GM12892 (cell line): ENCODE results near the gene SHISA7. TPM values are rescaled to one million over a fixed set of nuclear protein-coding genes. Genes with fewer than 3 reads are reported as not detected.

ENCODE experiments used
- DNase-seq: peaks from one replicate; pipeline ENCODE4 v3.0.0; 2011; ENCODE audit not compliant: insufficient read length
- FAIRE-seq: peaks from 2 replicates; lab custom pipeline; 2011; peaks lifted over from hg19 to GRCh38; lab: Jason Lieb, UNC
- POLR2A ChIP-seq: IDR thresholded peaks from 2 replicates; pipeline ENCODE4 v1.6.1; 2011; ENCODE audit warnings: low read depth, low read length, control low read depth
- POLR2AphosphoS5 ChIP-seq: IDR thresholded peaks from 2 replicates; pipeline ENCODE4 v1.6.1; 2011; ENCODE audit warnings: low read depth, low read length, control low read depth
- TAF1 ChIP-seq: IDR thresholded peaks from 2 replicates; pipeline ENCODE4 v1.6.1; 2011; ENCODE audit warnings: low read depth, mild to moderate bottlenecking, control low read depth, low read length, borderline replicate concordance
- polyA plus RNA-seq: library from polyadenylated mRNA; unstranded; fragments of >200 nt; gene quantifications from one replicate; pipeline ENCODE4 v1.2.1, GENCODE V29; 2012; ENCODE audit warnings: missing spikeins, inconsistent platforms; ENCODE audit not compliant: missing spikeins

SHISA7 gene
- polyA plus RNA-seq: 0.08 TPM

DNA sequence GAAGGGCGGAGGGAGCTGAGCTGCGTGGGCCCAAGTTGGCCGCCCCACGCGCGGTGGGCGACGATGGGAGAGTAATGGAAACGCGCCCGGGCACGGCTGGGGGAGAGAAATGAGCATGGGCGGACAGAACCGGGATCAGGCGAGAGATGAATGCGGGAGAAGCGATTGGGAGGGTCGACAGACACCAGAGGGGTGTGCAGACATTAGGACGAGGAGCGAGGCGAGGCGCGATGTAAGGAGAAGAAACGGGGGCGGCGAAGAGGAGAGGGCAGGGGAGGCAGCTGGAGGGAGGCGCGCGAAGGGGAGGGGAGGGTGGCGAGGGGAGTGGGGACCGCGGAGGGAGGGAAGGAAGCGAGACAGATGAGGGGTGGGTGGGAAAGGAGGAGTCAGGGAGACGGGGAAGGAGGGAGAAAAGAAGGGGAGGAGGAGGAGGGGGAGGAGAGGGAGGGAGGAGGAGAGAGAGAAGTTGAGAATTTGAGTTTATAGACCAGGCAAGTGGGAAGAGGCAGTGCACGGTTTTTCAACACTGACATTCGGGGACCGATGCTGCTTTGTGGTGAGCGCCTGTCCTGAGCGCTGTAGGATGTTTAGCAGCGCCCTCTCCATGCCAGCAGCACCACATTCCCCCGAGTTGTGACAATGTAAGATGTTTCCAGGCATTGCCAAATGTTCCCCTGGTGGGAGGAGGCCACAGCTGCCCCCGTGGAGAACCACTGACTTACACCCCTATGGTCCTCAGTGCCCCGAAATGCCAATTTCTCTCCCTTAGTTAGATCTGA lies at the start of gene SHISA7:
Gene SHISA7, minus strand, starts transcription at position 256 of the 779 bp plus-strand sequence. CDS start 437 bp downstream, outside the sequence.
- DNase-seq: no peak

DNA sequence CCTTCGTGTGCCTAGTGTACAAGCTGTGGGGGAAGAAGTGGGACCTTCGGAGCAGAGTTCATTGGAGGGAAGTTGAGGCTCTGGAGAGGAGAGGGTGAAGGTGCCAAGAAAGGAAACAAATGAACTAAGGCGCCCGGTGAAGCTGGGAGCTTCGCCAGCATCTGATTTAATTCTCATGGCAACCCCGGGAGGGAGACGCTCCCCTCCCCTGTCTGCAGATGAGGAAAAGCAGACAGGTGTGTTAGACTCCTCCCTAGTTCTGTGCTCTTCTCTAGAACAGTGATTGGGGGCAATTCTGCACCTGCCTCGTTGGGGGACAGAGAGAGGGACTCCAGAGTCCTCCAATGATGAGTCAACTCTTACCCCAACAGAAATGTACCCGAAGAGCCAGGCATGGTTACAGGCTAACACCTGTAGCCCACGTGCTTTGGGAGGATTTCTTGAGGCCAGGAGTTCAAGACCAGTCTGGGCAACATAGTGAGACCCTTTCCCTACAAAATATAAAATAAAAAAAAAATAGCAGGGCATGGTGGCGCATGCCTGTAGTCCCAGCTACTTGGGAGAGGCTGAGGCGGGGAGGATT lies 49.4 kb upstream of the SHISA7 start:
- DNase-seq (no peak), FAIRE-seq (no peak)
- TF ChIP-seq POLR2A: no peak

More for the DNA sequence above, at the start of gene SHISA7:
- TF ChIP-seq POLR2AphosphoS5 (no peak), POLR2A (no peak), TAF1 (no peak)
- no peak for FAIRE-seq

DNA sequence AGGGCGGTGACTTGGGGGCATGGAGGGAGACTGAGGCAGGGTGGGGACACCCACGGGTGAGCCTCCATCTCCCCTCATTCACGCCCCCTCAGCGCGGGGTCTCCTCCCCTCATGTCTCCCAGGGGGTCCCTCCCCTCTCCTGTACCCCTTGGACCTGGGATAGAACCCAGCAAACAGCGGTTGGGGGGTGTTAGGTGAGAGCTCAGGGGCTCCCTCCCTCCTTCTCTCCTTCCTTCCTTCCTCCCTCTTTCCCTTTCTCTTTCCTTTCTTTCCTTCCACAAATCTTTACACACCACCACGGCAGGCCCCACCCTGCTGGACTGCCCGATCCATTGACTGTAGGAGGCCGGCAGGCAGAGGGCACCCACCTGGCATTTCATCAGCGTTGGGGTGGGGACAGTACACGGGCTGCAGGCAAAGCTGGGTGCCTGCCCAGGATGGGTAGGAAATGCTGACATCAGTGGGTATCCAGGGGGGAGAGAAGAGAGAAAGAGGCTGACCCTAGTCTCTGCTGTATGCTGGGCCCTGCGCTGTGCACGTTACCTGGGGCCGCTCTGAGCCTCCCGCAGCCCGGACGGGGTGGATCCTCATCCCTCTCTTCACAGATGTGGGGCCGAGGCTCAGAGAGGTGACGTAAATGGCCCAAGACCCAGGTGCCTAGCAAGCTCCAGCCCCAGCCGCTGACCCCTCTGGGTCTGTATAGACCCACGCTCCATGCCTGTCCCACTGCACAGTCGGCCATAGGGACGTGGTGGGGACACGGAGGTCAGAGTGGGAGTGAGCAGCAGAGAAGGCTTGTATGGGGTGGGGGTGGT lies 48.7 kb upstream of the SHISA7 start:
- FAIRE-seq (no peak), DNase-seq (no peak)
- TF ChIP-seq POLR2A (no peak), POLR2AphosphoS5 (no peak), TAF1 (no peak)

DNA sequence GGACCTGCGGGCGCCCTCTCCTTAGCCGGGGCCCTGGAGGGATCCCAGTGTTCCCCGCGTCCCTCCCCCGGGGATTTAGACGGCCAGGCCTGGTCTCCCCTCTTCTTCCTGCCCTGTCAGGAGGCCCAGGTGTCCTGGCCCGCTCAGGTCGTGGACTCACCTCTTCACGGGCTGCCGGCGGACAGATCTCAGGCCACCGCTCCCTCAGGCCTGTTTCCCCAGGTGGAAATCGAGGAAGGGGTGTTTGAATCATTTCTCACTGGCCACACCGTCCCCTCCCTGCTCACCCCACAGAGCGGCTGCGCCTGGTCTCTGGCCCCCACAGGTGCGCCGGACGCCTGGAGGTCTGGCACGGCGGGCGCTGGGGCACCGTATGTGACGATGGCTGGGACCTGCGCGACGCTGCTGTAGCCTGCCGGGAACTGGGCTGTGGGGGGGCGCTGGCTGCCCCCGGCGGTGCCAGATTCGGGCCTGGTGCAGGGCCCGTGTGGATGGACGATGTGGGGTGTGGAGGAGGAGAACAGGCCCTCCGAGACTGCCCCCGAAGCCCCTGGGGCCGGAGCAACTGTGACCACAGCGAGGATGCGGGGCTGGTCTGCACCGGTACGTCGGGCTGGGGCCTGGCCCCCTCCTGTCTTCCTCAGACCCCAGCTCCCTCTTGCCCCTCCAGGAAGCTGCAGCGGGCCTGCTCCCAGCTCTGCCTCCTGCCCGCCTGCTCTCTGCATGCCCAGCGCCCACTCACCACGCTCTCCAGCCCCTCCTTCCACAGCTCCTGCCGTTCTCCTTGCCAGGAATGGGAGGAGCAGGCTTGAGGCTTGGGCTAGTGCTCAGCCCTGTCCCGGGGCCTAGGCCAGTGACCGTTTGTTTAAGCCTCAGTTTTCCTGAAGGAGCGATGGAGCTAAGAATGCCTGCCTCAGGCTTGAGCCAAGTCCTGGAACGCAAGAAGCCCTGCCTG lies 47.7 kb upstream of the SHISA7 start:
- FAIRE-seq: no peak
- TF ChIP-seq TAF1: no peak
- TF ChIP-seq POLR2AphosphoS5: no peak

DNA sequence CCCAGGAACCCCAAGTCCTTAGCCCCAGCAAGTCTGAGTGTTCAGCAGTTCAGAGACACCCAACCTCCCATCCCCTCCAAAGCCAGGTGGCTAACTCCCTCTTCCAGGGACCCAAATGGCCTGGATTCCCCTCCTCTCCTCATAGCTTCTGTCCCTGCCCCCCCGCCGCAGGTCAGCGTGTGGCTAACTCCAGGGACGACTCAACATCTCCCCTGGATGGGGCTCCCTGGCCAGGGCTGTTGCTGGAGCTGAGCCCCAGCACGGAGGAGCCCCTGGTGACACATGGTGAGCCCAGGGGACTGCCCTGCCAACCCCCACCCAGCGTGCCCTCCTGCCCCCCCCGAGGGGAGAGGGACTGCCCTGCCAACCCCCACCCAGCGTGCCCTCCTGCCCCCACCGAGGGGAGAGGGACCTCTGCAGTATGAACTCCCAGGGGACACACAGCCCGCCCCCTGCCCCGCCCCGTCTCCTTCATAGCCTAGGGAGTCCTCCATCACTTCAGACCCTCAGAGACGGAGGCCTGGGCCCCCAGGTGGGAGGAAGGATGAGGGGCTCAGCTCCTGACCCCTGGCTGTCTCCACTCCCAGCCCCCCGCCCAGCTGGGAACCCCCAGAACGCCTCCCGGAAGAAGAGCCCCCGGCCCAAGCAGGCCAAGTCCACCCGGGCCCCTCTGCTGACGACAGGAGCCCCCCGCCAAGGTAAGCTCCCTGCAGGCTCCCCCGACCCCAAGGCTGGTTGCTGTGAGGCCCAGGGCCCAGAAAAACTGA lies 46.8 kb upstream of the SHISA7 start:
- no peak for FAIRE-seq

More for the DNA sequence above, 47.7 kb upstream of the SHISA7 start:
- no peak for DNase-seq

DNA sequence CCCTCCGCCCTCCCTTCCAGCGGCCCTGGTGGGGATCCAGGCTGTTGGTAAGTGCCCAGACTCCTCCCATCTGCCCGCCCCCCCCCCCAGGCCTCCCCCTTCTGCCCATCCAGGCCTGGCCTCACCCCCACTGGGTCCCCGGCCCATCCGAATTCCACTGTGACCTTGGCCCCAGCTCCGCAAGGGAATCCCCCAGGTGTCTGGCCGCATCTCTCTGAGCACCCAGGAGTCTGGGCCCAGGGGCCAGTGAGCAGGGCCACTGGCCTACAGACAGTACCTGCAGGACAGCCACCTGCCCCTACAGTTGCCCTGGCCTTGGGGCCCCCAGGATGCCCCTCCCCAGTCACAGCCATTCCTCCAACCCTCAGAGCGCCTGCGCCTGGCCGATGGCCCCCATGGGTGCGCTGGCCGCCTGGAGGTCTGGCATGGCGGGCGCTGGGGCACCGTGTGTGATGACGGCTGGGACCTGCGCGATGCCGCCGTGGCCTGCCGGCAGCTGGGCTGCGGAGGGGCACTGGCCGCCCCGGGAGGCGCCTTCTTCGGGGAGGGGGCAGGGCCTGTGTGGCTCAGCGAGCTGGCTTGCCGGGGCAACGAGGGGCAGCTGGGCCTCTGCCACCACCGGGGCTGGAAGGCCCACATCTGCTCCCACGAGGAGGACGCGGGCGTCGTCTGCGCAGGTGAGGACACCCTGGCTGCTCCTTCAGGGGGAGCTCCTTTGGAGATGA lies 46.0 kb upstream of the SHISA7 start:
- no peak for TF ChIP-seq POLR2AphosphoS5
- no peak for TF ChIP-seq TAF1
- no peak for TF ChIP-seq POLR2A
- DNase-seq (no peak), FAIRE-seq (no peak)

More for the DNA sequence above, 46.8 kb upstream of the SHISA7 start:
- TF ChIP-seq POLR2AphosphoS5 (no peak), TAF1 (no peak), POLR2A (no peak)
- no peak for DNase-seq

DNA sequence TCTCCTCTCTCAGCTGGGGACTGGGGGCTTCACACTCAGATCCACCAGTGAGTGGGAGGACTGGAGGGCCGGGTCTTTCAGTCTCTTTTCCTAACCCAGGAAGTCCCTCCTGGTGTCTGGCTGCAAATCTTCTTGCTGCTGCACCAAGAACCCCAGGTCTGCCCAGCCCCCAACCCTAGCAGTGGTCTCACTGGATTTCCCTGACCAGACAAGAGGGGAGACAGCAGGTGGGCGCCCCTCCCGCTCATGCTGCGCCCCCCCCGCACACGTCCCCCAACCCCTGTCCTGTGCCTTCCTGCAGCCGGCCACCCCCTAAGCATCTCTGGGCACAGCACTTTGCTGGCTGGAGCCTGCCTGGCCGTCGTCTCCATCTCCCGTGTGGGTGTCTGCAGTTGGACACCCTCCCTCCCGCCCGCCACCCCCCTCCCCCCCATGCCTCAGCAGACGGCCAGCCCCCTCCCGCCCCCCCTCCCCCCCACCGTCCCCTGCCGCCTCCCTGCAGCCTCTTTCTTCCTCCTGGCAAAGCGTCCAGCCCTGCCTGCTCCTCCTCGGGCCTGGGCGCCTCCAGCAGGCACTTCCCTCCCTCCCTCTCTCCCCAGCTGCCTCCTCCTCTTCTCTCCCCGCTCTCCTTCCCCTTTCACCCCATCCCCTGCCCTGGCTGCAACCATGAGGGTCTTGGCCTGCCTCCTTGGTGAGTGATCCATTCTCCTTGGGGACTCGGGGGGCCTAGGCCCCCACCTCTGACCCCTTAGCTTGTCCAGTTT lies 45.0 kb upstream of the SHISA7 start, which contains the start of gene SSC5D:
Gene SSC5D, plus strand, starts transcription at position 513 of the 764 bp plus-strand sequence. Its CDS starts 154 bp downstream, at position 667.
- no peak for TF ChIP-seq POLR2AphosphoS5
- no peak for TF ChIP-seq POLR2A
- TF ChIP-seq TAF1: no peak
- FAIRE-seq (no peak), DNase-seq (no peak)

DNA sequence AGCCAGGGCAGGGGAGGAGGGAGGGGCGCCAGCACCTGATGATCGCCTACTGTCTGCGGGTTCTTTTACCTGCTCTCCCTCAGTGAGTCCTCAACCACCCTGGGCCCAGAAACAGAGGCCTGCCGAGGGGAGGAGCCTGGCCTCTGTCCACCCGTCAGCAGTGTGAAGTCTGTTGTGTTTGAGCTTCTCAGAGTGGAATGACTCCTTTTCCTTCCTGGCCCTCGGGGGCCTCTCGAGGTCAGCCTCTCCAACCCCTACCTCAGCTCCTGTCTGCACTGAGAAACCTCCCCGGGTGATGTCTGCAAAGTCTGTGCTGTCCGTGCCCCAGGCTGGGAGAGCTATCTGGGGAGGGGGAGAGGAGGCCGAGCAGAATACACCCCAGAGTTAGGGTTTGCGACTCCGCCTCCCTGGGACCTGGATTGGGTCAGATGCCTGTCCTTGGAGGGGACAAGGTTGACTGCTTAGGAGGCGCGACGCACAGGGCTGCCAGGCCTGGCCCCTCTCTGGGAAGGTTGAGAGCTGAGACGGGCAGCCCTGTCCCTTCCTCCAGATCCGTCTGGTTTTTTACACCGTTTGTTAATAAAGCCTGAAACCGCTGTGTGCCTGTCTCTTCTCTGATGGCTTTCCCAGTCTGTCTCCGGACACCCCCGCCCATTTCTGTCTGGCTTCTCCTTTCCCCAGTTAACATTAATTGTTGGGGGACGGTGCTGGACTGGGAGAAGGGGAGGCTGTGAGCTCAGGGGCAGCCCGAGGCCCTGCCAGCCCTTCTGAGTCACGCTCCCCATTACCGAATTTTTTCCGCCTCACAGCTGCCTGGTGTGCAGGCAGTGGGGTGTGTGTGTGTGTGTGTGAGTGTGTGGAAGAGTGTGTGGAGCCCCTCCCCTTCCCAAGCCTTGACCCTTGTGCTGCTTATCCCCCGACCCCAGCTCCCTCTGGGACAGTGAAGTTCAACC lies 44.1 kb upstream of the SHISA7 start:
- TF ChIP-seq POLR2A (no peak), TAF1 (no peak), POLR2AphosphoS5 (no peak)
- DNase-seq: no peak
- no peak for FAIRE-seq
